CD4-positive, alpha-beta T cell (primary cell): Measurements from ENCODE around the gene GPR61. TPM values are rescaled to one million over a fixed set of nuclear protein-coding genes. Genes with fewer than 3 reads are reported as not detected.

Experiments used
- ATAC-seq: fragments of 200-7000 bp; cut with Tn5 transposase; one replicate; pipeline ENCODE4 v1.10.0; 2022; ENCODE audit warnings: mild to moderate bottlenecking; ENCODE audit not compliant: poor library complexity
- CTCF ChIA-PET: fragments of 350-600 bp; sonication (Branson Sonifier 250); formaldehyde crosslinking; loops from one replicate; lab custom pipeline; 2021; ENCODE audit warnings: antibody characterized with exemption, inconsistent platforms; lab: Charles Lee
- POLR2A ChIA-PET: fragments of 350-600 bp; sonication (Branson Sonifier 250); formaldehyde crosslinking; loops from one replicate; lab custom pipeline; 2021; ENCODE audit warnings: antibody characterized with exemption, inconsistent platforms; lab: Charles Lee
- DNase-seq, 14 experiments: peaks; one replicate each; pipeline ENCODE4 v3.0.0-alpha.2; 2013 to 2020; ENCODE audit warnings: mixed read lengths in 2 of 14
- H3K27ac ChIP-seq, 2 donors: one replicate each; pipeline versions ENCODE4 v1.5.1 to v1.7.0; 2013; ENCODE audit warnings: low read length in 2 of 2, low read depth in 1 of 2, mild to moderate bottlenecking in 1 of 2
- H3K27me3 ChIP-seq, 2 experiments: 1 replicate in 1 of 2; 2 replicates in 1 of 2; pipeline versions ENCODE4 v1.6.1 to v1.7.0; 2013; ENCODE audit warnings: low read length in 2 of 2, control low read depth in 1 of 2, mild to moderate bottlenecking in 1 of 2, moderate library complexity in 1 of 2; ENCODE audit not compliant: insufficient read depth in 2 of 2, control insufficient read depth in 1 of 2
- H3K36me3 ChIP-seq: one replicate; pipeline ENCODE4 v1.6.1; 2013; ENCODE audit warnings: low read length, control low read depth; ENCODE audit not compliant: insufficient read depth
- H3K4me1 ChIP-seq: one replicate; pipeline ENCODE4 v1.6.1; 2013; ENCODE audit warnings: low read length, control low read depth; ENCODE audit not compliant: insufficient read depth
- H3K4me3 ChIP-seq: one replicate; pipeline ENCODE4 v1.5.1; 2013; ENCODE audit warnings: mild to moderate bottlenecking, low read length, moderate library complexity
- H3K9me3 ChIP-seq, 2 experiments: 1 replicate in 1 of 2; 2 replicates in 1 of 2; pipeline versions ENCODE4 v1.6.1 to v1.7.0; 2013; ENCODE audit warnings: low read length in 2 of 2, mild to moderate bottlenecking in 2 of 2, control low read depth in 1 of 2, moderate library complexity in 1 of 2; ENCODE audit not compliant: control insufficient read depth in 1 of 2, insufficient read depth in 1 of 2
- H3K27ac Mint-ChIP-seq: one replicate; pipeline ENCODE4 v1.8.0; 2020; ENCODE audit warnings: mixed read lengths
- H3K27me3 Mint-ChIP-seq: one replicate; pipeline ENCODE4 v1.8.0; 2021; ENCODE audit warnings: mixed read lengths
- H3K36me3 Mint-ChIP-seq: one replicate; pipeline ENCODE4 v1.8.0; 2021; ENCODE audit warnings: low read depth, mixed read lengths
- H3K4me1 Mint-ChIP-seq: one replicate; pipeline ENCODE4 v1.8.0; 2021; ENCODE audit warnings: low read depth, mixed read lengths
- H3K4me3 Mint-ChIP-seq: one replicate; pipeline ENCODE4 v1.8.0; 2020; ENCODE audit warnings: mild to moderate bottlenecking, mixed read lengths
- H3K9me3 Mint-ChIP-seq: one replicate; pipeline ENCODE4 v1.8.0; 2020; ENCODE audit warnings: mixed read lengths
- intact Hi-C, 2 experiments: fragments of 100-400 bp; cut with DNase I in 1 of 2; cut with micrococcal nuclease in 1 of 2; formaldehyde crosslinking; loops; one replicate each; pipeline versions ENCODE4 v1.15.1 to v1.9.0; 2023 to 2025; cut with DNase I, micrococcal nuclease
- total RNA-seq, 174 experiments: library from RNA in 2 of 174; stranded (reverse) in 2 of 174; gene quantifications; one replicate each; pipeline ENCODE4 v1.2.3 and lab custom pipeline; 2021 to 2026
- TF ChIP-seq, protein P1 (sequence below): fragments of 200-600 bp; IDR thresholded peaks from one replicate; pipeline ENCODE4 v1.8.0; 2022; ENCODE audit warnings: antibody characterized with exemption, mild to moderate bottlenecking

The GPR61 gene
- total RNA-seq, 2 experiments from 2014 or later = 0.53 to 0.85 TPM

DNA sequence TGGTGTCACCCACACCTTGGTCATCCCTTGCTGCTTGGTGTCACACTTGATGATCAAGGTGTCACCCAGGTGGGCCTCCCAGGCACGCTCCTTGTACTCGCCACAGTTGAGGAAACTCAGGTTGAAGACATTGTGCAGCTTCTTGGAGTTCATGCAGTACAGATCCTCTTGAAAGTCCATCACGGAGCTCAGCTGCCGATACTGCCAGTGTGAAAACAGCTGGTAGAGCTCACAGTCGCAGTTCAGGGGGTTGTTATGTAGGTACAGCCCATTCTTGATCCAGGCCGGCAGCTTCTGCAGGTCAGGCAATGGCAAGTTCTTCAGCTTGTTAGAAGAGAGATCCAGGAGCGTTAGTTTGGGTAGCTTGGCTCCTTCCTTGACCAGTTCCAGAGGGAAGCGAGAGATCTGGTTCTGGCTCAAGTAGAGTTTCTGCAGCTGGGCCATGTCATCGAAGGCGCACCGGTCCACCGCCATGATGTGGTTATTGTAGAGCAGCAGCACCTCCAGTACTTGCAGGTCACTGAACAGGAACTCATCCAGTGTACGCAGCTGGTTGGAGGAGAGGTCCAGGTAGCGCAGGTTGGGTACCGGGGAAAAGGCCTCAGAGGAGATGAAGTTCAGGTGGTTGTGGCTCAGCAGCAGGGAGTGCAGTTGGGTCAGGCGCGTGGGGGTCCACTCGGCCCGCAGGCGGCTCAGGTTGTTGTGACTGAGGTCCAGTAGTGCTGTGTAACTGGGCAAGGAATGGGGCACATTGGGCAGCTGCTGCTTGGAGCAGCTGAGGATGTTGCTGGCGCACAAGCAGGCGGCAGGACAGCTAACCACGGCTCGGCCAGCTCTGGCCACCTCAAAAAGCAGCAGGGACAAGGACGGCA lies 31.4 kb upstream of the GPR61 start:
- Mint-ChIP-seq H3K27ac (peak overlapping the region; percentile 94), H3K9me3 (no peaks in the 10 kb centered on the region), H3K4me1 (peaks cover 77% of the 10 kb centered on the region), H3K4me3 (peak overlapping the region; percentile 91), H3K36me3 (peaks cover 62% of the 10 kb centered on the region), H3K27me3 (no peaks in the 10 kb centered on the region)
- peaks cover 68% of the 10 kb centered on the region for H3K4me1 ChIP-seq
- H3K9me3 ChIP-seq = peaks cover 0 to 16% of the 10 kb centered on the region in 2 experiments
- ChIA-PET POLR2A (interaction anchor here (1.3 to 22.6 kb wide), 4 partner anchors 10 to 41 kb away, joined by 4 to 318 read pairs (median 30); partner anchors contain the start of genes ATXN7L2 and GNAI3), CTCF (interaction anchor here (1.2 to 24.2 kb wide), 3 partner anchors 9 to 23 kb away, joined by 3 to 474 read pairs (median 20); partner anchors contain the start of gene CYB561D1)
- DNase-seq (no peak), ATAC-seq (no peak)
- H3K27me3 ChIP-seq = no peaks in the 10 kb centered on the region
- H3K4me3 ChIP-seq = peak overlapping the region; percentile 77
- H3K36me3 ChIP-seq = peaks cover 9% of the 10 kb centered on the region
- H3K27ac ChIP-seq = peak overlapping the region; percentile 22 to 54
- intact Hi-C loops = no loop called here
- TF ChIP-seq, protein P1, sequence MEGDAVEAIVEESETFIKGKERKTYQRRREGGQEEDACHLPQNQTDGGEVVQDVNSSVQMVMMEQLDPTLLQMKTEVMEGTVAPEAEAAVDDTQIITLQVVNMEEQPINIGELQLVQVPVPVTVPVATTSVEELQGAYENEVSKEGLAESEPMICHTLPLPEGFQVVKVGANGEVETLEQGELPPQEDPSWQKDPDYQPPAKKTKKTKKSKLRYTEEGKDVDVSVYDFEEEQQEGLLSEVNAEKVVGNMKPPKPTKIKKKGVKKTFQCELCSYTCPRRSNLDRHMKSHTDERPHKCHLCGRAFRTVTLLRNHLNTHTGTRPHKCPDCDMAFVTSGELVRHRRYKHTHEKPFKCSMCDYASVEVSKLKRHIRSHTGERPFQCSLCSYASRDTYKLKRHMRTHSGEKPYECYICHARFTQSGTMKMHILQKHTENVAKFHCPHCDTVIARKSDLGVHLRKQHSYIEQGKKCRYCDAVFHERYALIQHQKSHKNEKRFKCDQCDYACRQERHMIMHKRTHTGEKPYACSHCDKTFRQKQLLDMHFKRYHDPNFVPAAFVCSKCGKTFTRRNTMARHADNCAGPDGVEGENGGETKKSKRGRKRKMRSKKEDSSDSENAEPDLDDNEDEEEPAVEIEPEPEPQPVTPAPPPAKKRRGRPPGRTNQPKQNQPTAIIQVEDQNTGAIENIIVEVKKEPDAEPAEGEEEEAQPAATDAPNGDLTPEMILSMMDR = no peak

DNA sequence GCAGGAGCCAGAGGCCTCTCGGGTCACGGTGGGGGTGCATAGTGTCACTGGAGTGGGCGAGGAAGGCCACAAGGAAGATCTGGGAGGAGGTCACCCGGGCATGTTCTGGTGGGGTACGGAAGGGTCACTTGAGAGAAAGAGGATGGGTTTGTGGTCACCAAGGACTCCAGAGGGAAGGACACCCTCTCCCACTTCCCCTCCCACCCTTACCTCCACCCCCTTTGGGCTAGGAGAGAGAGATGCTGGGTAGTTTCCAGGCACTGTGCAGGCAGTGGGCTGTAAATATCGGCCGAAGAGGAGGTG lies 30.8 kb upstream of the GPR61 start:
- H3K4me3 ChIP-seq = peak overlapping the region; percentile 77
- Mint-ChIP-seq H3K4me3 (peak overlapping the region; percentile 91), H3K9me3 (no peaks in the 10 kb centered on the region), H3K27me3 (no peaks in the 10 kb centered on the region), H3K4me1 (peaks cover 77% of the 10 kb centered on the region), H3K36me3 (peaks cover 61% of the 10 kb centered on the region), H3K27ac (peak overlapping the region; percentile 94)
- ATAC-seq (no peak), DNase-seq (no peak)
- CTCF ChIA-PET = interaction anchor here (1.9 to 24.2 kb wide), 4 partner anchors 10 to 22 kb away, joined by 5 to 474 read pairs (median 18); partner anchors contain the start of gene CYB561D1
- peaks cover 9% of the 10 kb centered on the region for H3K36me3 ChIP-seq
- POLR2A ChIA-PET = interaction anchor here (1.3 to 22.6 kb wide), 7 partner anchors 10 to 84 kb away, joined by 3 to 318 read pairs (median 15); partner anchors contain the start of genes ATXN7L2, CYB561D1 and GNAI3
- TF ChIP-seq, protein P1 = no peak
- intact Hi-C loops = no loop called here
- peaks cover 63% of the 10 kb centered on the region for H3K4me1 ChIP-seq
- no peaks in the 10 kb centered on the region for H3K27me3 ChIP-seq
- H3K9me3 ChIP-seq = peaks cover 0 to 16% of the 10 kb centered on the region in 2 experiments
- peak overlapping the region; percentile 29 to 54 for H3K27ac ChIP-seq

DNA sequence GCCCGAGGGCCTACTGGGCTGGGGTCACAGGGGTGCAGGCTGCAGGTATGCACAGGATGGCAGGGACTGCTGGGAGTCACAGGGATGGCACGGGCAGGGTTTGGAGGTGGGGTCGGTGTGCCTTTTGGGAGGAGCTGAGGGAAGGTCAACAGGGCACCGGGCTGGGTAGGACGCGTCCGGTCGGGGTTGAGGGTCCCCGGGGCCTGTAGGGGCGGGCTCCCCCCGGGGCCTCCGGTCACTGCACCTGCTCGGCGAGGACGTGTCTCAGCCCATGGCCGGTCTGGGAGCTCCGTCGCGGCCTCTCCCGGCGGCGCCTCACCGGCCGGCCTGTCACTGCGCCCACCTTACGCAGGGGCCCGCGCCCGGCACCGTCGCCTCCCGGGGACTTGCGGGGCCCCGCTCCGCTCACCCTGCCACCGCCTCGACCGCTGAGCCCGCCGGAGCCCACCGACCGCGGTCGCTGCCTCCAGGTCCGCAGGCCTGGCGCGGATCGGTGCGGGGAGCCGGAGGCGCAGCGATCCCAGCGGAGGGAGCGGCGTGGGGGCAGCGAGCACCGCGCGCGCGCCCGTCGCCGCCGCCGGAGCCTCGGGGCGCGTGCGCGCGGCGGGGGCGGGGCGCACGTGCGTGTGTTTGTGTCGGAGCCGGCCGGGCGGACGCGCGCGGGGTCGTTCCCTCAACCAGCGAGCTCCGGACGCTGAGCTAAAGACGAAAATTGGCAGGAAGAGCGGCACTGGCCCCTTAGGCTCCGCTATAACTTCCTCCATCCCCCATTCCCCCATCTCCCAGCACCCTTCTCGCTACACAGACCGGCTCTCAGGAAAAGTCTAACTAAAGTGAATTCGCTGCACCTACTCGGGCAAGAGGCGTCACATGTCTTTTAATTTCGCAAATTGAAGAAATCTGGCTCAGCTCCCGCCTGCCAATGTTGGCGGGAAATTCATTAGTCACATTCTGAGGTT lies 30.2 kb upstream of the GPR61 start, which contains the start of gene AMIGO1:
TSS of gene AMIGO1 (minus strand) at position 552 of the 959 bp plus-strand sequence. CDS start 815 bp downstream, outside the sequence.
- H3K4me1 ChIP-seq = peaks cover 57% of the 10 kb centered on the region
- ChIA-PET CTCF (interaction anchor here (1.9 to 24.2 kb wide), 4 partner anchors 10 to 22 kb away, joined by 5 to 474 read pairs (median 18); partner anchors contain the start of gene CYB561D1), POLR2A (interaction anchor here (0.7 to 22.6 kb wide), 12 partner anchors 7 to 525 kb away, joined by 3 to 318 read pairs (median 6); partner anchors contain the start of genes ATXN7L2, CELSR2, CYB561D1 and GNAI3)
- Mint-ChIP-seq H3K4me3 (peak within 1 kb of the TSS; percentile 98), H3K4me1 (peaks cover 71% of the 10 kb centered on the region), H3K27me3 (no peaks in the 10 kb centered on the region), H3K36me3 (peaks cover 56% of the 10 kb centered on the region), H3K27ac (peak within 1 kb of the TSS; percentile 96), H3K9me3 (no peaks in the 10 kb centered on the region)
- intact Hi-C loops = loop anchor here in 1 of 2 experiments (1.0 to 2.0 kb wide), 2 partner anchors 7 to 15 kb away; partner anchors contain the start of gene CYB561D1
- H3K27ac ChIP-seq = peak within 1 kb of the TSS; percentile 40 to 54
- H3K9me3 ChIP-seq = peaks cover 0 to 16% of the 10 kb centered on the region in 2 experiments
- TF ChIP-seq, protein P1 = no peak
- peak within 1 kb of the TSS; percentile 77 for H3K4me3 ChIP-seq
- peak; percentile 74 for ATAC-seq
- H3K36me3 ChIP-seq = peaks cover 9% of the 10 kb centered on the region
- H3K27me3 ChIP-seq = no peaks in the 10 kb centered on the region
- DNase-seq = peak; percentile 32 to 88 (median 64)
